K562 (cell line): ENCODE data around the gene KCTD16. TPM values are rescaled to one million over a fixed set of nuclear protein-coding genes. Genes with fewer than 3 reads are reported as not detected.

Experiments used
- AFF1 ChIP-seq, 2 experiments: fragments of 450-650 bp; IDR thresholded peaks; 2 replicates each; pipeline ENCODE4 v1.6.1; 2018; ENCODE audit warnings: mild to moderate bottlenecking in 2 of 2, low read depth in 1 of 2; ENCODE audit not compliant: partially characterized antibody in 2 of 2
- ATF3 ChIP-seq, 2 experiments: fragments of 450-650 bp in 1 of 2; sonication (generic) in 1 of 2; formaldehyde crosslinking in 1 of 2; IDR thresholded peaks in 1 of 2; conservative IDR thresholded peaks in 1 of 2; 2 replicates each; pipeline versions ENCODE4 v1.6.1 to v1.8.1; 2016 to 2023; ENCODE audit warnings: mild to moderate bottlenecking in 2 of 2, moderate library complexity in 2 of 2, inconsistent platforms in 1 of 2, missing genetic modification reagents in 1 of 2
- C11orf30 ChIP-seq: fragments of 450-650 bp; IDR thresholded peaks from 2 replicates; pipeline ENCODE4 v1.6.1; 2016; ENCODE audit warnings: low read depth, mild to moderate bottlenecking
- CREBBP ChIP-seq: IDR thresholded peaks from one replicate; pipeline ENCODE4 v1.6.1; 2012; ENCODE audit warnings: low read depth, mild to moderate bottlenecking, control low read depth, inconsistent platforms, low read length
- CREM ChIP-seq: IDR thresholded peaks from 2 replicates; pipeline ENCODE4 v1.6.1; 2014; ENCODE audit warnings: antibody characterized with exemption, low read depth
- E2F1 ChIP-seq: sonication (generic); formaldehyde crosslinking; IDR thresholded peaks from 2 replicates; pipeline ENCODE4 v1.8.1; 2023; ENCODE audit warnings: mild to moderate bottlenecking, missing genetic modification reagents, moderate library complexity
- HMGN3 ChIP-seq: IDR thresholded peaks from 2 replicates; pipeline ENCODE4 v1.6.1; 2011; ENCODE audit warnings: borderline replicate concordance, low read depth, mild to moderate bottlenecking, mixed read lengths, low read length; ENCODE audit not compliant: insufficient read length; ENCODE audit errors: extremely low read depth
- RAD21 ChIP-seq, 2 experiments: fragments of 250-450 bp in 1 of 2; fragments of 450-650 bp in 1 of 2; sonication (Bioruptor Pico) in 1 of 2; formaldehyde crosslinking in 1 of 2; IDR thresholded peaks in 1 of 2; conservative IDR thresholded peaks in 1 of 2; 2 replicates each; pipeline versions ENCODE4 v1.4.0 to v1.8.0; 2020 to 2022; ENCODE audit warnings: mild to moderate bottlenecking in 2 of 2, moderate library complexity in 1 of 2
- RFX1 ChIP-seq: fragments of 450-650 bp; IDR thresholded peaks from 2 replicates; pipeline ENCODE4 v1.6.1; 2016; ENCODE audit warnings: mild to moderate bottlenecking, moderate library complexity
- SMAD1 ChIP-seq: fragments of 150-350 bp; IDR thresholded peaks from 2 replicates; pipeline ENCODE4 v1.6.1; 2014; ENCODE audit warnings: low read length, low read depth; ENCODE audit not compliant: partially characterized antibody
- STAT6 ChIP-seq: sonication (generic); formaldehyde crosslinking; IDR thresholded peaks from 2 replicates; pipeline ENCODE4 v1.8.1; 2023; ENCODE audit warnings: mild to moderate bottlenecking, missing genetic modification reagents
- ZBTB2 ChIP-seq: fragments of 450-650 bp; IDR thresholded peaks from 2 replicates; pipeline ENCODE4 v1.6.1; 2016; ENCODE audit warnings: antibody characterized with exemption
- ZNF12 ChIP-seq: sonication (generic); formaldehyde crosslinking; IDR thresholded peaks from 2 replicates; pipeline ENCODE4 v1.4.0; 2020; ENCODE audit warnings: mild to moderate bottlenecking, missing genetic modification reagents
- ZNF274 ChIP-seq: IDR thresholded peaks from 2 replicates; pipeline ENCODE4 v1.6.1; 2011; ENCODE audit warnings: low read depth, mild to moderate bottlenecking, low read length, moderate library complexity, borderline replicate concordance
- ZNF589 ChIP-seq: fragments of 200-800 bp; sonication (Bioruptor generic); IDR thresholded peaks from 2 replicates; pipeline ENCODE4 v1.6.1; 2016; ENCODE audit warnings: low read depth, missing genetic modification characterization, missing compliant biosample characterization
- polyA plus RNA-seq, 8 experiments: library from polyadenylated mRNA; depleted of rRNA in 4 of 8; stranded (reverse) in 5 of 8; unstranded in 3 of 8; fragments of >200 nt; fragmentation: Nextera tagmentation in 2 of 8; fragmentation: Illumina TruSeq in 1 of 8; extraction: Ambion mirVana in 2 of 8; extraction: Trizol in 1 of 8; gene quantifications; 2 replicates each; pipeline versions ENCODE4 v1.2.1 to v1.2.3, GENCODE V29; 2011 to 2014; ENCODE audit warnings: inconsistent platforms in 1 of 8, missing spikeins in 1 of 8
- total RNA-seq, 7 experiments: library from RNA; depleted of rRNA in 6 of 7; stranded (reverse); fragments of >200 nt in 6 of 7; fragmentation: Illumina TruSeq in 2 of 7; extraction: Trizol in 2 of 7; gene quantifications; 2 replicates each; pipeline versions ENCODE4 v1.2.1 to v1.2.3, GENCODE V29; 2011 to 2021; ENCODE audit warnings: low replicate concordance in 1 of 7

Gene KCTD16
- total and polyA plus RNA-seq, 9 of the 15 experiments (the other 6 are each of a cell fraction or from before 2014, with no cell fraction given): 0.04 TPM; not detected in 8

GRCh38 chr5:144170276-144171024 is at the start of gene KCTD16, which contains the start of gene YIPF5 (continued):
- TF ChIP-seq RAD21 (CRISPR knock-in tag; conservative IDR thresholded peaks at IDR 0.05 in 1 of 2, IDR thresholded peaks at IDR 0.05 in 1 of 2) (no peak), RFX1 (peak; percentile 72), ZNF589 (CRISPR knock-in tag) (no peak), ZNF274 (no peak), AFF1 (IDR thresholded peaks at IDR 0.05; ENCODE audit: low read depth in 1 of 2, partially characterized antibody in 2 of 2) (peak in 1 of 2 experiments; percentile 69), SMAD1 (peak; percentile 23), ATF3 (IDR thresholded peaks at IDR 0.05) (no peak), ATF3 (CRISPR knock-in tag; conservative IDR thresholded peaks at IDR 0.05) (0 out of 2 replicates have a peak, but pooled peaks have one; percentile 58), CREBBP (no peak), C11orf30 (peak; percentile 75), ZNF12 (CRISPR knock-in tag) (no peak), STAT6 (0 out of 2 replicates have a peak, but pooled peaks have one; percentile 54), E2F1 (CRISPR knock-in tag) (no peak), HMGN3 (no peak), ZBTB2 (peak; percentile 89), CREM (peak; percentile 85)
